ENCODE results near the gene ABHD14A. TPM values are rescaled to one million over a fixed set of nuclear protein-coding genes. Genes with fewer than 3 reads are reported as not detected.

ABHD14A gene
- polyA plus RNA-seq, 1 of the 3 experiments (the other 2 are of a cell fraction), result 31.5 TPM

DNA sequence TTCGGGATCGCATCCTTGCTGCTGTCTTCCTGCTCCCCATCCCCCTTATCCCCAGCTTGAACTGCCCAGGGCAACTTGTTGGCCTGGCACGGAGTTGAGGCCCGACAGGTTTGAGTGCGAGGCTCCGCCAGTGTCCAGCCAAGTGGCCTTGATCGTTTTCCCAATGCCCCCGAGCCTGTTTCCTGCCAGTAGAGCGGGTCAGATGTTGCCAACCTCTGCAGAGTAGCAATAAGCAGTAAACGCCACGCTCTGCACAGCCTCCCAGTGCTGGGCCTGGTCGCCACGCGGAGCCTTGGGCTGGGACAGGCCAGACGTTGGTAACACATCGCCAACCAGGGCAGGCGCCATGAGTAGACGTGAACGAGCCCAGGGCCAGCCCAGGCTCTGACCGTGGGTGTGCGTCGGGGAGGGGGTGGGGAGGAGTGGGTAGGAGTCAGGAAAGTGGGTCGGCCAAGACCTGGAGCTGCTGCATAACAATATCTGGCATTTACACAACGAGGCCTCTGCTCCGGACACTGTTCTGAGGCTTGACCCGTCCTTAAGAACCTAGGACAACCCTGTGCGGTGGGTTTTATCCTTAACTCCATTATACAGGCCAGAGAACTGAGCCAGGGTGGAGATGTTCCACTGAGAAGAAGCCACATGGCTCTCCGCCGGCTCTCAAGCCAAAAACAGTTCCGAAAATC lies 444 bp upstream of the ABHD14A start:
- Histone ChIP-seq H3K79me2 (ENCODE audit: insufficient read depth) (peaks cover 10% of the 10 kb centered on the region), H3K4me3 (ENCODE audit: low read depth in 2 of 2, low read length in 1 of 2) (peak overlapping the region; percentile 53 to 85), H3K27me3 (ENCODE audit: insufficient read depth) (no peaks in the 10 kb centered on the region), H3K4me1 (ENCODE audit: control insufficient read depth in 1 of 2, insufficient read depth in 2 of 2, low read depth in 1 of 2, low read length in 1 of 2) (peaks cover 7 to 38% of the 10 kb centered on the region in 2 experiments), H3K9me2 (no peaks in the 10 kb centered on the region), H3K9me3 (no peaks in the 10 kb centered on the region), H3K9ac (peak overlapping the region; percentile 80), H3K4me2 (peak overlapping the region; percentile 100), H2AFZ (ENCODE audit: low read depth) (peak overlapping the region; percentile 95), H3K27ac (ENCODE audit: low read depth in 2 of 2, low read length in 1 of 2) (peak overlapping the region; percentile 63 to 90; a peak in 3 of 4 replicates), H3K36me3 (replicated peaks in 1 of 2; ENCODE audit: control insufficient read depth in 1 of 2, insufficient read depth in 2 of 2, low read length in 1 of 2) (no peaks in the 10 kb centered on the region), H4K20me1 (ENCODE audit: insufficient read depth) (no peaks in the 10 kb centered on the region), H3F3A (replicated peaks; ENCODE audit: insufficient read depth) (peaks cover 20% of the 10 kb centered on the region)
- ChIA-PET CTCF (interaction anchor here (0.7 to 5.1 kb wide), 28 partner anchors 9 to 532 kb away, joined by 3 to 84 read pairs (median 4); partner anchors contain the start of genes ACY1, GPR62, PARP3 and RRP9), POLR2A (interaction anchor here (0.6 to 3.0 kb wide), 11 partner anchors 8 to 32 kb away, joined by 3 to 20 read pairs (median 5); partner anchors contain the start of genes ACY1, PARP3, RPL29 and RRP9)
- TF ChIP-seq, protein P1, sequence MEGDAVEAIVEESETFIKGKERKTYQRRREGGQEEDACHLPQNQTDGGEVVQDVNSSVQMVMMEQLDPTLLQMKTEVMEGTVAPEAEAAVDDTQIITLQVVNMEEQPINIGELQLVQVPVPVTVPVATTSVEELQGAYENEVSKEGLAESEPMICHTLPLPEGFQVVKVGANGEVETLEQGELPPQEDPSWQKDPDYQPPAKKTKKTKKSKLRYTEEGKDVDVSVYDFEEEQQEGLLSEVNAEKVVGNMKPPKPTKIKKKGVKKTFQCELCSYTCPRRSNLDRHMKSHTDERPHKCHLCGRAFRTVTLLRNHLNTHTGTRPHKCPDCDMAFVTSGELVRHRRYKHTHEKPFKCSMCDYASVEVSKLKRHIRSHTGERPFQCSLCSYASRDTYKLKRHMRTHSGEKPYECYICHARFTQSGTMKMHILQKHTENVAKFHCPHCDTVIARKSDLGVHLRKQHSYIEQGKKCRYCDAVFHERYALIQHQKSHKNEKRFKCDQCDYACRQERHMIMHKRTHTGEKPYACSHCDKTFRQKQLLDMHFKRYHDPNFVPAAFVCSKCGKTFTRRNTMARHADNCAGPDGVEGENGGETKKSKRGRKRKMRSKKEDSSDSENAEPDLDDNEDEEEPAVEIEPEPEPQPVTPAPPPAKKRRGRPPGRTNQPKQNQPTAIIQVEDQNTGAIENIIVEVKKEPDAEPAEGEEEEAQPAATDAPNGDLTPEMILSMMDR (IDR thresholded peaks at IDR 0.05), result peak; percentile 12; the same call in 1 of the 2 replicates
- no peak for TF ChIP-seq YY1 (IDR thresholded peaks at IDR 0.05; ENCODE audit: low read depth)
- peak; percentile 62 for DNase-seq
- WGBS (ENCODE audit: low lambda C conversion rate), result 31% methylated on average over 24 of the region's 30 CpGs

DNA sequence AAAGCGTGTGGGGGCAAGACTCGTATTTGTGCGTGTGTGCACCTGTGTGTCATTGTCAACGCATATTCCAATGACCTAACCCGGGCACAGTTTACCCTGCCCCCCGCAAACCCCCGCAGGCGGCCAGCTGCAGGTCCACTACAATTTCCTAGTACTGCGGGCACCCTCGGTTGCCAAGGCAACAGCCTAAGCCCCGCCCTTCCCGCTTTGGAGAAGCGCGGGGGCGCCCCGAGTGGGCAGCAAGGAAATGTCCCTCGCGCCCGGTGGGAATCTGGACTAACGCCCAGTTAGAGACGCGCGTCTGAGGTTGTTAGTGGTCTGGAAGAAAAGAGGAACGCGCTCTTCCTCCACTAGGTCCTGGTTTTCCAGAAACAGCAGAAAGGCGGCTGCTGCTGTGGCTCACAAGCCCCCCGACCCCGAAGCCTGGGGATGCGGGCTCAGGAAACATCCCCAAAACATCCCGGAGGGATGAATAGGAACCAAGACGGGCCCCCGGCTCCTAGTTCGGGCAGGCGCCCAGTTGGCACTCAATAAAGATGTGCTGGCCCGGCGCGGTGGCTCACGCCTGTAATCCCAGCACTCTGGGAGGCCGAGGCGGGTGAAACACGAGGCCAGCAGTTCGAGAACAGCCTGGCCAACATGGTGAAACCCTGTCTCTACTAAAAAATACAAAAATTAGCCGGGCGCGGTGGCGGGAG lies 1.1 kb downstream of the ABHD14A start:
- Histone ChIP-seq H3K27me3 (ENCODE audit: insufficient read depth) (no peaks in the 10 kb centered on the region), H3K27ac (ENCODE audit: low read depth in 2 of 2, low read length in 1 of 2) (peak overlapping the region; percentile 30 to 90; a peak in 3 of 4 replicates), H3F3A (replicated peaks; ENCODE audit: insufficient read depth) (peaks cover 17% of the 10 kb centered on the region), H3K9me3 (no peaks in the 10 kb centered on the region), H3K79me2 (ENCODE audit: insufficient read depth) (peaks cover 22% of the 10 kb centered on the region), H3K4me3 (ENCODE audit: low read depth in 2 of 2, low read length in 1 of 2) (peak overlapping the region; percentile 53 to 85), H3K9me2 (no peaks in the 10 kb centered on the region), H2AFZ (ENCODE audit: low read depth) (0 out of 2 replicates have a peak overlapping the region, but pooled peaks have one; percentile 95), H3K36me3 (replicated peaks in 1 of 2; ENCODE audit: control insufficient read depth in 1 of 2, insufficient read depth in 2 of 2, low read length in 1 of 2) (peaks cover 0 to 5% of the 10 kb centered on the region in 2 experiments), H3K4me2 (peak overlapping the region; percentile 100), H4K20me1 (ENCODE audit: insufficient read depth) (no peaks in the 10 kb centered on the region), H3K4me1 (ENCODE audit: control insufficient read depth in 1 of 2, insufficient read depth in 2 of 2, low read depth in 1 of 2, low read length in 1 of 2) (peaks cover 7 to 23% of the 10 kb centered on the region in 2 experiments), H3K9ac (no peak overlapping the region)
- TF ChIP-seq GABPA (IDR thresholded peaks at IDR 0.05; ENCODE audit: low read depth) (no peak), RXRA (IDR thresholded peaks at IDR 0.05; ENCODE audit: borderline replicate concordance, low read depth) (no peak), RAD21 (IDR thresholded peaks at IDR 0.05; ENCODE audit: low read length) (peak; percentile 41), TCF12 (IDR thresholded peaks at IDR 0.05) (no peak), RCOR1 (IDR thresholded peaks at IDR 0.05; ENCODE audit: low read length) (peak; percentile 69), GATA2 (CRISPR knock-in tag; IDR thresholded peaks at IDR 0.05) (no peak), FOXJ3 (CRISPR knock-in tag; IDR thresholded peaks at IDR 0.05) (no peak), SIN3A (IDR thresholded peaks at IDR 0.05; ENCODE audit: borderline replicate concordance, low read depth, low read length) (no peak)
- TF ChIP-seq, protein P1 (IDR thresholded peaks at IDR 0.05), result peak; percentile 37
- CTCF ChIA-PET, result interaction anchor here (0.7 to 5.1 kb wide), 7 partner anchors 7 to 167 kb away, joined by 3 to 84 read pairs (median 23); partner anchors contain the start of genes ACY1, PARP3 and RRP9
- WGBS (ENCODE audit: low lambda C conversion rate), result 59% methylated on average over 37 of the region's 46 CpGs
- peak; percentile 89 for DNase-seq
- POLR2A ChIA-PET, result interaction anchor here (1.5 to 3.0 kb wide), 2 partner anchors 16 to 19 kb away, joined by 5 to 20 read pairs; partner anchors contain the start of gene RPL29

Measured in SK-N-SH (cell line).